SJCRH30 (cell line): Measurements from ENCODE around the gene AMIGO1. TPM values are rescaled to one million over a fixed set of nuclear protein-coding genes. Genes with fewer than 3 reads are reported as not detected.

Source experiments
- DNase-seq, 2 experiments: peaks; one replicate each; pipeline ENCODE4 v3.0.0-alpha.2; 2015 to 2020
- H3K27ac ChIP-seq: fragments of 250-450 bp; sonication (Bioruptor Pico); 2 replicates; pipeline ENCODE4 v1.5.1; 2020; ENCODE audit warnings: mild to moderate bottlenecking, moderate library complexity
- H3K27me3 ChIP-seq: fragments of 250-450 bp; sonication (Bioruptor Pico); 2 replicates; pipeline ENCODE4 v1.5.1; 2020; ENCODE audit warnings: mild to moderate bottlenecking, moderate library complexity
- H3K36me3 ChIP-seq: fragments of 250-450 bp; sonication (Bioruptor Pico); 2 replicates; pipeline ENCODE4 v1.5.1; 2020; ENCODE audit warnings: mild to moderate bottlenecking, moderate library complexity
- H3K4me1 ChIP-seq: fragments of 250-450 bp; sonication (Bioruptor Pico); 2 replicates; pipeline ENCODE4 v1.5.1; 2020; ENCODE audit warnings: mild to moderate bottlenecking, moderate library complexity
- H3K4me3 ChIP-seq: fragments of 250-450 bp; sonication (Bioruptor Pico); 2 replicates; pipeline ENCODE4 v1.5.1; 2020; ENCODE audit warnings: mild to moderate bottlenecking, moderate library complexity
- H3K9me3 ChIP-seq: fragments of 250-450 bp; sonication (Bioruptor Pico); replicated peaks from 2 replicates; pipeline ENCODE4 v1.5.1; 2020; ENCODE audit warnings: mild to moderate bottlenecking, moderate library complexity
- total RNA-seq: library from RNA; depleted of rRNA; stranded (reverse); fragments of >200 nt; shearing (Covaris generic); gene quantifications from 2 replicates; pipeline ENCODE4 v1.2.3, GENCODE V29; 2014

Gene AMIGO1
- total RNA-seq, 1 experiment from 2014 or later: 0.59 TPM

GRCh38 chr1:109527098-109527811 is 17.7 kb upstream of the AMIGO1 start:
- Histone ChIP-seq H3K9me3 (no peaks in the 10 kb centered on the region), H3K4me3 (no peak overlapping the region), H3K36me3 (no peaks in the 10 kb centered on the region), H3K27me3 (no peaks in the 10 kb centered on the region), H3K4me1 (peaks cover 61% of the 10 kb centered on the region), H3K27ac (no peak overlapping the region)
- DNase-seq: no peak

GRCh38 chr1:109523706-109524105 is 14.2 kb upstream of the AMIGO1 start:
- no peaks in the 10 kb centered on the region for H3K36me3 ChIP-seq
- H3K4me1 ChIP-seq: peaks cover 35% of the 10 kb centered on the region
- H3K27me3 ChIP-seq: no peaks in the 10 kb centered on the region
- H3K9me3 ChIP-seq: no peaks in the 10 kb centered on the region
- H3K27ac ChIP-seq: 0 out of 2 replicates have a peak overlapping the region, but pooled peaks have one; percentile 1
- DNase-seq: peak; percentile 82 to 87
- no peak overlapping the region for H3K4me3 ChIP-seq

DNA sequence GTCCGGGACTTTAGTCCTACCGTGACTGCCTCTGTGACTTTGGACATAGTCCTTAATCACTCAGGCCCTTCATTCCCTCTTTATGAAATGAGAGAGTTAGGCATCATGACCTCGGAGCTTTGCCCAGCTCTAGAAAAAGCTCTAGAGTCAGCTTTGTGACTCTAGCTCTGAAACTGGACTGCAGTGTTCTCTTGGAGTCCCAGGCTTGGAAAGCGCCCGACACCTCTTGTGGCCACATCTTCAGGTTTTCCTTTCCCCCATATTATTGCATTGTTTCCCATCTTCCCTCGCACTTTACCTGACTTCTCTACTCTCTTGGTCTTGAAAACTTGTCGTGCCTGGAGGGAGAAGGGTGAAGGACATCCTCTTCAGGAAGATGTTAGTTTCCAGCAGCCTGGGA is 12.5 kb upstream of the AMIGO1 start:
- peaks cover 35% of the 10 kb centered on the region for H3K4me1 ChIP-seq
- H3K9me3 ChIP-seq: no peaks in the 10 kb centered on the region
- no peak overlapping the region for H3K27ac ChIP-seq
- no peaks in the 10 kb centered on the region for H3K36me3 ChIP-seq
- H3K27me3 ChIP-seq: no peaks in the 10 kb centered on the region
- DNase-seq: no peak
- no peak overlapping the region for H3K4me3 ChIP-seq

DNA sequence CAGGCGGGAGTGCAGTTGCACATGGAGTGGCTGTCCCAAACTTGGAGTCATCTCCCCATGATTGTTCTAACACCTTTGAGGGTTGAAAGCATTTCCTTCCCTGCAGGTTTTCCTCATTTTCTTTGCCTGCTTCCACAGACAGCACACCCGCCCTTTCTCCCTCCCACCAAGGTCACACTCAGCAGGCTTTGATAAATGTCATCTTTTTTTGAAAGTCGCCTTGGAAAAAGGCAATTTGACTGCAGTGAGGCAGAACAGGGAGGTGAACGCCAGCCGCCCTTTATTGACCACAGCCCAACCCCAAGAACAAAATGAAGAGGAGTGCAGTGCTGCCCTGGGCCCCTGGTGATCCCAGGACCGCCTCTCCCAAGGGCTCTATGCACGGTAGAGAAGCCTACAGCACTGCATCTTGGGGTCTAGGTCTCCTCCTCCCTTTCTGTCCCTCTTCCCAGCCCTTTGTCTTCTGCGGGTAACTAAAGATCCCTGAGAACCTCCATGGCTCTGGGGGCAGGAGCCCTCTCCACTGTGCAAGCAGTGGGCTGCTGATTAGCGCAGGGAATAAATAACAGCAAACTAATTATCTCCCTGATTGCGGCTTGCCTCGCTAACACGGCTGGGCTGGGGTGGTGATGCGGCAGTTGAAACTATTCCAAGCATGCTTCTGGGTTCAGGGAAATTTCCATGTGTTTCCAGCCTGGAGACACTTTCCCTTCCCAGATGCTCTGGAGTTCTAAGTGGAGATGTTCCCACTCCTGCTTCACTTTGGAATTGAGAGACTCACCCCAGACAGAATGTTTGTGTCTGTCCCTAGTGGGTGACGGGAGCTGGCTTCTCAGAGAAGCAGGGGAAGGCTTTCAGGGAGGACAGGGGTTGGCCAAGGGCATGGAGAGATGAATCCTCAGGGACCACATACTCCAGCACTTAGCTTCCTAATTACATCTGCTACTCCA is 11.8 kb upstream of the AMIGO1 start:
- H3K4me3 ChIP-seq: no peak overlapping the region
- no peaks in the 10 kb centered on the region for H3K36me3 ChIP-seq
- DNase-seq: no peak
- no peak overlapping the region for H3K27ac ChIP-seq
- H3K4me1 ChIP-seq: peaks cover 40% of the 10 kb centered on the region
- no peaks in the 10 kb centered on the region for H3K9me3 ChIP-seq
- no peaks in the 10 kb centered on the region for H3K27me3 ChIP-seq

GRCh38 chr1:109517337-109517736 is 7.8 kb upstream of the AMIGO1 start:
- Histone ChIP-seq H3K4me3 (no peak overlapping the region), H3K4me1 (peaks cover 58% of the 10 kb centered on the region), H3K36me3 (no peaks in the 10 kb centered on the region), H3K27me3 (no peaks in the 10 kb centered on the region), H3K9me3 (no peaks in the 10 kb centered on the region), H3K27ac (peak overlapping the region; percentile 61)
- peak; percentile 57 to 63 for DNase-seq

DNA sequence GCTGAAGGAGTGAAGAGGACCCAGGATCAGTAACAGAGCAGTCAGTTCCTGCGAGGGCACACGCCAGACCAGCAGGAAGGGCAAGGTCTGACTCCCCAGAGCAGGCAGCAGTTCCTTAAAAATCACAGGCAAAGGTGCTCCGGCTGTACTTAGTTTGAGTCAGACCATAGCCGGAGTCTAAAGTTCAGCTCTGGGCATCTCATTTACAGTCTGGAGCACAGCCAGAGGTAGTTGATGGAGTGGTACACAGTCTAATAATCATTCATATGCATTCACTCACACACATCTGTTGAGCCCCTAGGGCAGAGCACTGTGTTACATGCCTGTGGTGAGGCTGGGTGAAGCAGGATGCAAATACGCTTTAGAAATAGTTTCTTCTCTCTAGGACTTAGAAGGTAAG is 7.3 kb upstream of the AMIGO1 start:
- Histone ChIP-seq H3K27me3 (no peaks in the 10 kb centered on the region), H3K9me3 (no peaks in the 10 kb centered on the region), H3K27ac (peak overlapping the region; percentile 61), H3K4me1 (peaks cover 58% of the 10 kb centered on the region), H3K4me3 (no peak overlapping the region), H3K36me3 (no peaks in the 10 kb centered on the region)
- DNase-seq: peak; percentile 88 to 94

- Histone ChIP-seq H3K4me1 (peaks cover 58% of the 10 kb centered on the region), H3K27ac (peak overlapping the region; percentile 72), H3K36me3 (no peaks in the 10 kb centered on the region), H3K4me3 (peak overlapping the region; percentile 15; the same call in 1 of the 2 replicates), H3K27me3 (no peaks in the 10 kb centered on the region), H3K9me3 (no peaks in the 10 kb centered on the region)
- peak; percentile 64 to 74 for DNase-seq
Measured at GRCh38 chr1:109514846-109515245, 5.3 kb upstream of the AMIGO1 start.

DNA sequence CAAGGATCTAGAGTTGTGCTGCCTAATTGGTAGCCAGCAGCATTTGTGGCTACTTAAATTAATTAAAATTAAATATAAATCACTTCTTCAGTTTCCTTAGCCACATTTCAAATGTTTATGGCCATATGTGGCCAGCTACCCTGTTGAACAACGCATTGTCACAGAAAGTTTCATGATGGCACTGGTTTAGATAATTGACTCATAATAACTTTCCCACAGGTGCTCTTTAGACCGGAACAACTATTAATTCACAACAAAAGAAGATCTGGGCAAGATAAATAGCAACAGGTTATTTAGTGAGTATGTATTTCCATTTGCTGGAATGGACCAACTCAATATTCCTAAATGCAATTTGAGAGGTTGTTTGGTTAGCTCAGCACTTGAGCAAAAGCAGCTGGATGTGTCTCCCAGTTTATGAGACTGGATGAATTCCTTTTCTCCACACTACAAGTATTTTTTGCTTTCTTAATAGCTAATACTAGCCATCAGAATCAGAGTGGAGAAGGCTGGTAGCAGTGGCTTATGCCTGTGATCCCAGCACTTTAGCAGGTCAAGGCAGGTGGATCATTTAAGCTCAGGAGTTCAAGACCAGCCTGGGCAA is 3.7 kb upstream of the AMIGO1 start:
- Histone ChIP-seq H3K27me3 (no peaks in the 10 kb centered on the region), H3K9me3 (no peaks in the 10 kb centered on the region), H3K4me3 (no peak overlapping the region), H3K4me1 (peaks cover 50% of the 10 kb centered on the region), H3K27ac (no peak overlapping the region), H3K36me3 (no peaks in the 10 kb centered on the region)
- DNase-seq: peak in 1 of 2 experiments; percentile 40

DNA sequence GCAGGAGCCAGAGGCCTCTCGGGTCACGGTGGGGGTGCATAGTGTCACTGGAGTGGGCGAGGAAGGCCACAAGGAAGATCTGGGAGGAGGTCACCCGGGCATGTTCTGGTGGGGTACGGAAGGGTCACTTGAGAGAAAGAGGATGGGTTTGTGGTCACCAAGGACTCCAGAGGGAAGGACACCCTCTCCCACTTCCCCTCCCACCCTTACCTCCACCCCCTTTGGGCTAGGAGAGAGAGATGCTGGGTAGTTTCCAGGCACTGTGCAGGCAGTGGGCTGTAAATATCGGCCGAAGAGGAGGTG is 703 bp downstream of the AMIGO1 start:
- H3K27ac ChIP-seq: no peak overlapping the region
- no peak overlapping the region for H3K4me3 ChIP-seq
- peaks cover 11% of the 10 kb centered on the region for H3K4me1 ChIP-seq
- no peak for DNase-seq
- H3K9me3 ChIP-seq: no peaks in the 10 kb centered on the region
- H3K27me3 ChIP-seq: no peaks in the 10 kb centered on the region
- no peaks in the 10 kb centered on the region for H3K36me3 ChIP-seq

DNA sequence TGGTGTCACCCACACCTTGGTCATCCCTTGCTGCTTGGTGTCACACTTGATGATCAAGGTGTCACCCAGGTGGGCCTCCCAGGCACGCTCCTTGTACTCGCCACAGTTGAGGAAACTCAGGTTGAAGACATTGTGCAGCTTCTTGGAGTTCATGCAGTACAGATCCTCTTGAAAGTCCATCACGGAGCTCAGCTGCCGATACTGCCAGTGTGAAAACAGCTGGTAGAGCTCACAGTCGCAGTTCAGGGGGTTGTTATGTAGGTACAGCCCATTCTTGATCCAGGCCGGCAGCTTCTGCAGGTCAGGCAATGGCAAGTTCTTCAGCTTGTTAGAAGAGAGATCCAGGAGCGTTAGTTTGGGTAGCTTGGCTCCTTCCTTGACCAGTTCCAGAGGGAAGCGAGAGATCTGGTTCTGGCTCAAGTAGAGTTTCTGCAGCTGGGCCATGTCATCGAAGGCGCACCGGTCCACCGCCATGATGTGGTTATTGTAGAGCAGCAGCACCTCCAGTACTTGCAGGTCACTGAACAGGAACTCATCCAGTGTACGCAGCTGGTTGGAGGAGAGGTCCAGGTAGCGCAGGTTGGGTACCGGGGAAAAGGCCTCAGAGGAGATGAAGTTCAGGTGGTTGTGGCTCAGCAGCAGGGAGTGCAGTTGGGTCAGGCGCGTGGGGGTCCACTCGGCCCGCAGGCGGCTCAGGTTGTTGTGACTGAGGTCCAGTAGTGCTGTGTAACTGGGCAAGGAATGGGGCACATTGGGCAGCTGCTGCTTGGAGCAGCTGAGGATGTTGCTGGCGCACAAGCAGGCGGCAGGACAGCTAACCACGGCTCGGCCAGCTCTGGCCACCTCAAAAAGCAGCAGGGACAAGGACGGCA is 1.3 kb downstream of the AMIGO1 start:
- H3K36me3 ChIP-seq: no peaks in the 10 kb centered on the region
- DNase-seq: no peak
- peaks cover 6% of the 10 kb centered on the region for H3K4me1 ChIP-seq
- no peak overlapping the region for H3K27ac ChIP-seq
- H3K27me3 ChIP-seq: no peaks in the 10 kb centered on the region
- H3K9me3 ChIP-seq: no peaks in the 10 kb centered on the region
- H3K4me3 ChIP-seq: no peak overlapping the region

- H3K4me1 ChIP-seq: peaks cover 4% of the 10 kb centered on the region; the same call in 1 of the 2 replicates
- no peak overlapping the region for H3K4me3 ChIP-seq
- H3K27ac ChIP-seq: no peak overlapping the region
- no peaks in the 10 kb centered on the region for H3K27me3 ChIP-seq
- DNase-seq: no peak
- 0 out of 2 replicates have a peak, but pooled peaks cover 3% of the 10 kb centered on the region for H3K36me3 ChIP-seq
- no peaks in the 10 kb centered on the region for H3K9me3 ChIP-seq
Measured at GRCh38 chr1:109504974-109505373, 4.6 kb downstream of the AMIGO1 start.

GRCh38 chr1:109503935-109504334 is 5.6 kb downstream of the AMIGO1 start:
- Histone ChIP-seq H3K36me3 (0 out of 2 replicates have a peak, but pooled peaks cover 3% of the 10 kb centered on the region), H3K4me3 (no peak overlapping the region), H3K9me3 (no peaks in the 10 kb centered on the region), H3K4me1 (peaks cover 14% of the 10 kb centered on the region), H3K27ac (no peak overlapping the region), H3K27me3 (no peaks in the 10 kb centered on the region)
- no peak for DNase-seq

DNA sequence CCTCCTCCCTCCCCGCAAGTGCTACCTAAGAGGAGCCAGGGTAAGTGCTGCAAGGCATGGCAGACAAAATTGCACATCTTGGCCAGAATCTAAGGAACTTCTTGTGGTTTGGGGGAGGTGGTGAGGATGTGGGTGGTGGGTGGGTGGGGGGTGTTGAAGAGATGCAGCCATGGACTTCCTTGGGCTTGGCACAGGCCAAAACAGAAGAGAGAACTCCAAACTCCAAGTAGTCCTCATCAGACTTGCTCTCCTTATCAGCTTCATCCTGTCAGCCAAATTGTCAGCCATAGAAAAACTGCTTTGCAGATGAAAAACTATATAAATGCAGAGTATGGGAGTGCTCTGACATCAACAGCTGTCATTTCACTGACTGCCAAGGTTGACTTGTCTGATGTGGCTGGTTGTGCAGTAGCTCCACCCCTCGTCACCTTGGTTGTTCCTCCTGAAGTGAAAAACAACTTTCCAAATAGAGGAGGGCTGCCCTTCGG is 7.1 kb downstream of the AMIGO1 start:
- H3K4me3 ChIP-seq: no peak overlapping the region
- H3K9me3 ChIP-seq: no peaks in the 10 kb centered on the region
- no peak for DNase-seq
- H3K27me3 ChIP-seq: no peaks in the 10 kb centered on the region
- H3K36me3 ChIP-seq: 0 out of 2 replicates have a peak, but pooled peaks cover 3% of the 10 kb centered on the region
- peaks cover 20% of the 10 kb centered on the region for H3K4me1 ChIP-seq
- H3K27ac ChIP-seq: no peak overlapping the region
